Measurements from ENCODE around the gene SLX1B.
"Not testable (repeated sequence)": the region's sequence is repeated elsewhere in the genome, so short reads cannot be mapped to it uniquely, and the experiment has no call there.

Gene SLX1B

DNA sequence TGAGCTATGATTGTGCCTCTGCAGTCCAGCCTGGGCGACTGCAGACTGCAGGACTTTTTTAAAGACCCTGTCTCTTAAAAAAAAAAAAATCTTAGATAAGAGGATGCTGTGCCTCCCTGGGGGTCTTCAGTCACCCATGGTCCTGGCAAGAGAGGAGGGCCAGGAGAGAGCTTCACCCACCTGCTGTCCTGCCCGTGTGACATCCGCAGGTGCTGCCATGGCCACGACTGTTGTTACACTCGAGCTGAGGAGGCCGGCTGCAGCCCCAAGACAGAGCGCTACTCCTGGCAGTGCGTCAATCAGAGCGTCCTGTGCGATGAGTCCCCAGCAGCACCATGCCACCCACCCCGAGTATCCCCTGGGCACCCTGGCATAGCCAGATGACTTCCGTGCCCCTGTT lies 27.9 kb downstream of the SLX1B start:
- not testable (repeated sequence) for H3K27me3 ChIP-seq (ENCODE audit: insufficient read depth, poor library complexity, severe bottlenecking); H3K4me3 ChIP-seq (replicated peaks; ENCODE audit: insufficient read depth, low read length); H3K27ac ChIP-seq (replicated peaks); DNase-seq (ENCODE audit: low read depth in 1 of 2, low spot score in 1 of 2)

GRCh38 chr16:29506308-29506707 lies 52.0 kb downstream of the SLX1B start, which contains the start of gene NPIPB12:
TSS of gene NPIPB12 (minus strand) at chr16:29506408.
- not testable (repeated sequence) for H3K27ac ChIP-seq (replicated peaks)

More at GRCh38 chr16:29506308-29506707, 52.0 kb downstream of the SLX1B start, which contains the start of gene NPIPB12:
- not testable (repeated sequence) for H3K4me3 ChIP-seq (replicated peaks; ENCODE audit: insufficient read depth, low read length); DNase-seq (ENCODE audit: low read depth in 1 of 2, low spot score in 1 of 2); H3K27me3 ChIP-seq (ENCODE audit: insufficient read depth, poor library complexity, severe bottlenecking)
